ENCODE data around the gene GABBR2.
"Not testable (repeated sequence)": the region's sequence is repeated elsewhere in the genome, so short reads cannot be mapped to it uniquely, and the experiment has no call there.

GABBR2 gene

GRCh38 chr9:98468567-98469239 lies 240.0 kb downstream of the GABBR2 start:
- DNase-seq = no peak

GRCh38 chr9:98465799-98466198 lies 242.9 kb downstream of the GABBR2 start:
- no peak for DNase-seq

- DNase-seq = not testable (repeated sequence)
These were observed 244.5 kb downstream of the GABBR2 start for GRCh38 chr9:98464156-98464690.

- DNase-seq = no peak
These were observed 246.4 kb downstream of the GABBR2 start for GRCh38 chr9:98462310-98462709.

GRCh38 chr9:98460704-98461103 lies 248.0 kb downstream of the GABBR2 start:
- DNase-seq = no peak

- DNase-seq = no peak
These were observed 250.9 kb downstream of the GABBR2 start for GRCh38 chr9:98457726-98458370.

- no peak for DNase-seq
These were observed 252.6 kb downstream of the GABBR2 start for GRCh38 chr9:98456156-98456613.

- DNase-seq = no peak
These were observed 253.2 kb downstream of the GABBR2 start for GRCh38 chr9:98455256-98456155.

GRCh38 chr9:98453589-98454311 lies 255.0 kb downstream of the GABBR2 start:
- no peak for DNase-seq

- no peak for DNase-seq
These were observed 257.2 kb downstream of the GABBR2 start for GRCh38 chr9:98451576-98451975.

- no peak for DNase-seq
These were observed 258.2 kb downstream of the GABBR2 start for GRCh38 chr9:98450496-98450895.

GRCh38 chr9:98449871-98450270 lies 258.9 kb downstream of the GABBR2 start:
- no peak for DNase-seq

- DNase-seq = no peak
These were observed 263.2 kb downstream of the GABBR2 start for GRCh38 chr9:98445576-98445975.

GRCh38 chr9:98444601-98445000 lies 264.1 kb downstream of the GABBR2 start:
- DNase-seq = no peak

- DNase-seq = no peak
These were observed 266.2 kb downstream of the GABBR2 start for GRCh38 chr9:98442541-98442940.

- no peak for DNase-seq
These were observed 266.6 kb downstream of the GABBR2 start for GRCh38 chr9:98442114-98442513.

- no peak for DNase-seq
These were observed 270.1 kb downstream of the GABBR2 start for GRCh38 chr9:98438666-98439065.

- DNase-seq = no peak
These were observed 271.2 kb downstream of the GABBR2 start for GRCh38 chr9:98437458-98438034.

GRCh38 chr9:98432960-98433359 lies 275.8 kb downstream of the GABBR2 start:
- no peak for DNase-seq

- DNase-seq = no peak
These were observed 276.6 kb downstream of the GABBR2 start for GRCh38 chr9:98432134-98432533.

- no peak for DNase-seq
These were observed 278.0 kb downstream of the GABBR2 start for GRCh38 chr9:98430535-98431292.
